Measurements from ENCODE around the gene PCDHB10.
"Not testable (repeated sequence)": the region's sequence is repeated elsewhere in the genome, so short reads cannot be mapped to it uniquely, and the experiment has no call there.

PCDHB10 gene

GRCh38 chr5:141192110-141192725 lies at the start of gene PCDHB10:
Gene PCDHB10 (plus strand): TSS chr5:141192353. CDS start chr5:141192553, 200 bp downstream.
- DNase-seq, result peak; percentile 56

DNA sequence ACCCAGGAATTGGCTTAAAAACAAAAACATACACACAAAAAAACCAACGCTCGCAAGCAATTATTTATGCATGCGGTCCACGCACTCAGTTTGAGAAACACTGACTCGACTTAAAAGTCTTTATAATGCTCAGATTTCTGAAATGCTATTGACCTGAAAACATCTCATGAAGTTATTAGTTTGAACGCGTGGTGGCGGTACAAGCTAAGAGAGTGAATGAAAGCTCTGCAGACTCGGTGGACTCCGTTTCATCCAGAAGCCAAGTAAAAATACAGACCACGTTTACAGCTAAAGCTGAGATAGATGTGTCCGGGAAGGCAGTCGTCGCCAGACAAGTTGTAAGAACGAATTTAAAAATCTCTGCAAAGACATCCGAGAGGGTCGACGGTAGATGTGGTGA lies 42.3 kb upstream of the PCDHB10 start, which contains the start of gene PCDHB6:
TSS of gene PCDHB6 (plus strand) at position 246 of the 400 bp plus-strand sequence. CDS start 201 bp downstream, outside the sequence.
- no peak for DNase-seq

DNA sequence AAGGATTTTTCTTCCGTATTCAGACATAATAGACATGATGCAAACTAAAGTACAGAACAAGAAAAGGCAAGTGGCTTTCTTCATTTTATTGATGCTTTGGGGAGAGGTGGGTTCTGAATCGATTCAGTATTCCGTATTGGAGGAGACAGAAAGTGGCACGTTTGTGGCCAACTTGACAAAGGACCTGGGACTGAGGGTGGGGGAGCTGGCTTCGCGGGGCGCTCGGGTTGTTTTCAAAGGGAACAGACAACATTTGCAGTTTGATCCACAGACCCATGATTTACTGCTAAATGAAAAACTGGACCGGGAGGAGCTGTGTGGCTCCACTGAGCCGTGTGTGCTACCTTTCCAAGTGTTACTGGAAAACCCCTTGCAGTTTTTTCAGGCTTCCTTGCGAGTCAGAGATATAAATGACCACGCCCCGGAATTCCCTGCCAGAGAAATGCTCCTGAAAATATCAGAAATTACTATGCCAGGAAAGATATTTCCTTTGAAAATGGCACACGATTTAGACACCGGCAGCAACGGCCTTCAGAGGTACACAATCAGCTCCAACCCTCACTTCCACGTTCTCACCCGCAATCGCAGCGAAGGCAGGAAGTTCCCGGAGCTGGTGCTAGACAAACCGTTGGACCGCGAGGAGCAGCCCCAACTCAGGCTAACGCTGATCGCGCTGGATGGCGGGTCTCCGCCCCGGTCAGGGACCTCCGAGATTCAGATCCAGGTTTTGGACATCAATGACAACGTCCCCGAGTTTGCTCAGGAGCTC lies 41.7 kb upstream of the PCDHB10 start:
- DNase-seq, result no peak

DNA sequence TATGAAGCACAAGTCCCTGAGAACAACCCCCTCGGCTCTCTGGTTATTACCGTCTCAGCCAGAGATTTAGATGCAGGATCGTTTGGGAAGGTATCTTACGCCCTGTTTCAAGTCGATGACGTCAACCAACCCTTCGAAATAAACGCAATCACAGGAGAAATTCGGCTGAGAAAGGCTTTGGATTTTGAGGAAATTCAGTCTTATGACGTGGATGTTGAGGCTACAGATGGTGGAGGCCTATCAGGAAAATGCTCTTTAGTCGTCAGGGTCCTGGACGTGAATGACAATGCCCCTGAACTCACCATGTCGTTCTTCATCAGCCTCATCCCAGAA lies 41.2 kb upstream of the PCDHB10 start:
- DNase-seq, result no peak

- DNase-seq, result not testable (repeated sequence)
Observed at GRCh38 chr5:141151632-141152031, 40.5 kb upstream of the PCDHB10 start.

GRCh38 chr5:141152096-141152495 lies 40.1 kb upstream of the PCDHB10 start:
- DNase-seq, result not testable (repeated sequence)

DNA sequence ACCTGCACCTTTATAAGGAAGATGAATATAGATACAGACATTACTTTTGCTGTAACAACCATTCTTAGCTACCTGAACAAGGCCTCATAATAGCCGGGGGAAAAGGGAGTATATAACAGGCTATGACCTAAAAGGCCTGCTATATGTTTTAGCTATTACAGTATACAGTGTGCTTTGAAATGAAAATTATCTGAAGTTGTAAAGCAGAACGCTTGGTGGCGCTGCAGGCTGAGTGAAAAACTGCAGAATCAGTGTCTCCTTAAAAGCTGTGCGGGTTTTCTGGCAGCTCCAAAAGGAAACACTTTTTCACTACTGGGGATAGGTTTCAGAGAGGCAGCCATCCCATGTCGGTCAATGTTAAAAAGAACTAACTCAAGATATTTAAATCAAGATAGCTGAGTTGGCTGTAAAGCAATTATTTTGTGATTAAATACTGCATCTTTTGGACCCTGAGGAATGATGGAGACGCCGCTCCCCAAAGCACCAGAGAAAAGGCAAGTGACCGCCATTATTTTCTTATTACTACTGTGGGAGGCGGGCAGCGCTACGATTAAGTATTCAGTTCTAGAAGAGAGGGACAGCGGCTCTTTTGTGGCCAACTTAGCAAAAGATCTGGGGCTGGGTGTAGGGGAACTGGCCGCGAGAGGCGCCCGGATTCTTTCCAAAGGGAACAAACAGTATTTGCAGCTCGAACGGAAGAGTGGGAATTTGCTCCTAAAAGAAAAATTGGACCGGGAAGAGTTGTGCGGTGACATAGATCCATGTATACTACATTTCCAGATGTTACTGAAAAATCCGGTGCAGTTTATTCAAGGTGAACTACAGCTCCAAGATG lies 36.4 kb upstream of the PCDHB10 start:
- DNase-seq, result no peak

DNA sequence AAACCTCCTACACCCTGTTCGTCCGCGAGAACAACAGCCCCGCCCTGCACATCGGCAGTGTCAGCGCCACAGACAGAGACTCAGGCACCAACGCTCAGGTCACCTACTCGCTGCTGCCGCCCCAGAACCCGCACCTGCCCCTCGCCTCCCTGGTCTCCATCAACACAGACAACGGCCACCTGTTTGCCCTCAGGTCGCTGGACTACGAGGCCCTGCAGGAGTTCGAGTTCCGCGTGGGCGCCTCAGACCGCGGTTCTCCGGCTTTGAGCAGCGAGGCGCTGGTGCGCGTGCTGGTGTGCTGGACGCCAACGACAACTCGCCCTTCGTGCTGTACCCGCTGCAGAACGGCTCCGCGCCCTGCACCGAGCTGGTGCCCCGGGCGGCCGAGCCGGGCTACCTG lies 34.8 kb upstream of the PCDHB10 start:
- not testable (repeated sequence) for DNase-seq

DNA sequence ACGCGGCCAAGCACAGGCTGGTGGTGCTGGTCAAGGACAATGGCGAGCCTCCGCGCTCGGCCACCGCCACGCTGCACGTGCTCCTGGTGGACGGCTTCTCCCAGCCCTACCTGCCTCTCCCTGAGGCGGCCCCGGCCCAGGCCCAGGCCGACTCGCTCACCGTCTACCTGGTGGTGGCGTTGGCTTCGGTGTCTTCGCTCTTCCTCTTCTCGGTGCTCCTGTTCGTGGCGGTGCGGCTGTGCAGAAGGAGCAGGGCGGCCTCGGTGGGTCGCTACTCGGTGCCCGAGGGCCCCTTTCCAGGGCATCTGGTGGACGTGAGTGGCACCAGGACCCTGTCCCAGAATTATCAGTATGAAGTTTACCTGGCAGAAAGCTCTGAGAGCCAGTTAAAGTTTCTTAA lies 34.3 kb upstream of the PCDHB10 start:
- DNase-seq, result not testable (repeated sequence)

DNA sequence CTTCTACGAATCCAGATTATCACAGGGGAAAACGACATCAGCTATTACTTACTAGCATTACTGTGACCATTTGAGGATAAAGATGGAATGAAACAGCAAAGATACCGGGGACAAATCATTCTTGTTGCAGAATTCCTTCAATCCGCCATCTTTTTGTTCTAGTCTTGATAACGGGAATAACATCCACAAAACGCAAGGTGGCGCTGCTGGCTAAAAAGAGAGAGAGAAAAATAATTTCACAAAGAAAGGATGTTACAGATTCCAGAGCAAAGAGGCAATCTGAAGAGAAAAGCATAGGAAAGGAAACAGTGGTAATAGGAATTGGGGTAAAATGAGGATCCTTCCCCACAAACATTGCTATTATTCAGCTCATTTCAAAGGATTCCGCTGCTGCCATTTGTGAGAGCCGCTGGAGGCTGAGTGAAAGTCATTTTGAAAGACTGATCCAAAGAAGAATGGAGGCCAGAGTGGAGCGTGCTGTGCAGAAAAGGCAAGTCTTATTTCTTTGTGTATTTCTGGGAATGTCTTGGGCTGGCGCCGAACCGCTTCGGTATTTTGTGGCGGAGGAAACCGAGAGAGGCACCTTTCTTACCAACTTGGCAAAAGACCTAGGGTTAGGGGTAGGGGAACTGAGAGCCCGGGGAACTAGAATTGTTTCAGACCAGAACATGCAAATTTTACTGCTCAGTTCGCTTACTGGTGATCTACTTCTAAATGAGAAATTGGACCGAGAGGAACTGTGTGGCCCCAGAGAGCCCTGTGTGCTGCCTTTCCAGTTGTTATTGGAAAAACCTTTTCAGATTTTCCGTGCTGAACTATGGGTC lies 19.6 kb upstream of the PCDHB10 start, which contains the start of gene PCDHB7:
TSS of gene PCDHB7 (plus strand) at position 264 of the 824 bp plus-strand sequence. CDS start at position 456, 192 bp downstream.
- peak; percentile 26 for DNase-seq

DNA sequence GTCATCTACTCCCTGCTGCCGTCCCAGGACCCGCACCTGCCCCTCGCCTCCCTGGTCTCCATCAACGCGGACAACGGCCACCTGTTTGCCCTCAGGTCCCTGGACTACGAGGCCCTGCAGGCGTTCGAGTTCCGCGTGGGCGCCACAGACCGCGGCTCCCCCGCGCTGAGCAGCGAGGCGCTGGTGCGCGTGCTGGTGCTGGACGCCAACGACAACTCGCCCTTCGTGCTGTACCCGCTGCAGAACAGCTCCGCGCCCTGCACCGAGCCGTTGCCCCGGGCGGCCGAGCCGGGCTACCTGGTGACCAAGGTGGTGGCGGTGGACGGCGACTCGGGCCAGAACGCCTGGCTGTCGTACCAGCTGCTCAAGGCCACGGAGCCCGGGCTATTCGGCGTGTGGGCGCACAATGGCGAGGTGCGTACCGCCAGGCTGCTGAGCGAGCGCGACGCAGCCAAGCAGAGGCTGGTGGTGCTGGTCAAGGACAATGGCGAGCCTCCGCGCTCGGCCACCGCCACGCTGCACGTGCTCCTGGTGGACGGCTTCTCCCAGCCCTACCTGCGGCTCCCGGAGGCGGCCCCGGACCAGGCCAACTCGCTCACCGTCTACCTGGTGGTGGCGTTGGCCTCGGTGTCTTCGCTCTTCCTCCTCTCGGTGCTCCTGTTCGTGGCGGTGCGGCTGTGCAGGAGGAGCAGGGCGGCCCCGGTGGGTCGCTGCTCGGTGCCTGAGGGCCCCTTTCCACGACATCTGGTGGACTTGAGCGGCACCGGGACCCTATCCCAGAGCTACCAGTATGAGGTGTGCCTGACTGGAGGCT lies 17.7 kb upstream of the PCDHB10 start:
- DNase-seq, result not testable (repeated sequence)

DNA sequence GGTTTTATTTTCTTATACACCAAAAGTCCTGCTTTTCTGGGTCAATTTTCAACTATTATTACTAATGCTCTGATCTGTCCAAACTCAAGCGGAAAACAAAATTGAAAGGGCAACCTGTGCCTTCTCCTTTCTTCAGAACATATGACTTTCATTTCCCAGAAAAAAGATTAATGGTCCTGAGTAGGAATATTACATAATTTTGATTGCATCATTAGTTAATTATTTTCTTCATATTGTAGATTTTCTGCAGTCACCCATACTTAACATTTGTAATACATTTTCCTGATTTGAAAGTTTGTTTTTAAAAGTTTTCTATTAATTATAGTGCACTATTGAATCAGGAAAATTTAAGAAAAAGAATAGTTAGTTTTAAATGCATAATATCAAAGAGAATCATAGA lies 16.2 kb upstream of the PCDHB10 start:
- DNase-seq, result no peak

GRCh38 chr5:141177577-141178191 lies 14.5 kb upstream of the PCDHB10 start, which contains the start of gene PCDHB8:
Gene PCDHB8 (plus strand): TSS chr5:141177790. CDS start chr5:141178035, 245 bp downstream.
- DNase-seq, result not testable (repeated sequence)

- DNase-seq, result not testable (repeated sequence)
Observed at GRCh38 chr5:141179371-141179770, 12.8 kb upstream of the PCDHB10 start.

- DNase-seq, result not testable (repeated sequence)
Observed at GRCh38 chr5:141179876-141180275, 12.3 kb upstream of the PCDHB10 start.

- no peak for DNase-seq
Observed at GRCh38 chr5:141180313-141180712, 11.8 kb upstream of the PCDHB10 start.

DNA sequence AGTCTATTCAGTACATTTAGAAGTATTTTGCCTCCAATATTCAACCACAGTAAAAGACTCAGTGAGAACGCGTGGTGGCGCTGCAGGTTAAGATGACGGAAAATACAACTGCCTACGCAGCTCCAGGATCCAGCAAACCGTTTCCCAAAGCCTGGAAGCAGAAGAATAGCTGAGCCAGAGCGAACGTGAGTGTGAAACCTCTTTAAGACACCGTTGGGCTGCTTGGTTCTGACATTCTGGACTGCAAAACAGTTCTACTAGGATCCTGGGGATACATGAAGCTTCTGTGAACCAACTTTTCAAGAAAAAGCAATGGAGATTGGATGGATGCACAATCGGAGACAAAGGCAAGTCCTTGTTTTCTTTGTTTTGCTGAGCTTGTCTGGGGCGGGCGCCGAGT lies 9.9 kb upstream of the PCDHB10 start, which contains the start of gene PCDHB16:
TSS of gene PCDHB16 (plus strand) at position 140 of the 400 bp plus-strand sequence. CDS start at position 313, 173 bp downstream.
- no peak for DNase-seq

DNA sequence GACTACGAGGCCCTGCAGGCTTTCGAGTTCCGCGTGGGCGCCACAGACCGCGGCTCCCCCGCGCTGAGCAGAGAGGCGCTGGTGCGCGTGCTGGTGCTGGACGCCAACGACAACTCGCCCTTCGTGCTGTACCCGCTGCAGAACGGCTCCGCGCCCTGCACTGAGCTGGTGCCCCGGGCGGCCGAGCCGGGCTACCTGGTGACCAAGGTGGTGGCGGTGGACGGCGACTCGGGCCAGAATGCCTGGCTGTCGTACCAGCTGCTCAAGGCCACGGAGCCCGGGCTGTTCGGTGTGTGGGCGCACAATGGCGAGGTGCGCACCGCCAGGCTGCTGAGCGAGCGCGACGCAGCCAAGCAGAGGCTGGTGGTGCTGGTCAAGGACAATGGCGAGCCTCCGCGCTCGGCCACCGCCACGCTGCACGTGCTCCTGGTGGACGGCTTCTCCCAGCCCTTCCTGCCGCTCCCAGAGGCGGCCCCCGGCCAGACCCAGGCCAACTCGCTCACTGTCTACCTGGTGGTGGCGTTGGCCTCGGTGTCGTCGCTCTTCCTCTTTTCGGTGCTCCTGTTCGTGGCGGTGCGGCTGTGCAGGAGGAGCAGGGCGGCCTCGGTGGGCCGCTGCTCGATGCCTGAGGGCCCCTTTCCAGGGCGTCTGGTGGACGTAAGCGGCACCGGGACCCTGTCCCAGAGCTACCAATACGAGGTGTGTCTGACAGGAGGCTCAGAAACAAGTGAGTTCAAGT lies 7.9 kb upstream of the PCDHB10 start:
- not testable (repeated sequence) for DNase-seq

DNA sequence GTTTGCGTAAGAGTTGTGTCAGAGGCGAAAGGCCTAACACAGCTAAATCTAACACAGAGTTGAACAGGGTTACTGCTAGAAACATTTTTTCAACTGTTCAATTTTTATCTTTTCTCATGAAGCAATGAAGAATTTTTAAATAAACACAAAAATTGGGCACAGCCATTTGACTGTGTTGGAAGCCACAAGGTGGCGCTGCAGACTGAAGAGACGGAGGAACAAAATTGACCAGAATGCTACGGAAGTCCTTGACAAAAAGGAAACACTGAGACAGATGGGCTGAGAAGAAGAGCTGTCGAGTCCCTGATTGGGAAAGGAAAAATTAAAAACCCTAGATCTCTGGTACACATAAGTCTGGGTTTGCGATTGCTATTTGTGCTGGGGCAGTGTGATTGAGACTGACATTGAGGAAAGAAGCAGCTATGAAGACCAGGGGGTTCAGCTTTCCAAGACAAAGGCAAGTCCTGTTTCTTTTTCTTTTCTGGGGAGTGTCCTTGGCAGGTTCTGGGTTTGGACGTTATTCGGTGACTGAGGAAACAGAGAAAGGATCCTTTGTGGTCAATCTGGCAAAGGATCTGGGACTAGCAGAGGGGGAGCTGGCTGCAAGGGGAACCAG lies 5.1 kb upstream of the PCDHB10 start, which contains the start of gene PCDHB9:
TSS of gene PCDHB9 (plus strand) at position 265 of the 616 bp plus-strand sequence. CDS start at position 423, 158 bp downstream.
- peak; percentile 46 for DNase-seq
